GM12864 (cell line): ENCODE results near the gene AFDN.
A peak's percentile ranks its signal among the peaks of the same experiment; 100 is the strongest.

Source experiments
- DNase-seq: peaks from one replicate; pipeline ENCODE4 v3.0.0-alpha.2; 2011; ENCODE audit warnings: low read depth
- H3K4me3 ChIP-seq: 2 replicates; pipeline ENCODE4 v1.5.1; 2011; ENCODE audit warnings: mild to moderate bottlenecking, low read depth, low read length, control low read depth
- CTCF ChIP-seq: IDR thresholded peaks from 2 replicates; pipeline ENCODE4 v1.5.1; 2011; ENCODE audit warnings: low read depth, mild to moderate bottlenecking, moderate library complexity, low read length, control low read depth, inconsistent platforms; ENCODE audit errors: missing control alignments

AFDN gene

DNA sequence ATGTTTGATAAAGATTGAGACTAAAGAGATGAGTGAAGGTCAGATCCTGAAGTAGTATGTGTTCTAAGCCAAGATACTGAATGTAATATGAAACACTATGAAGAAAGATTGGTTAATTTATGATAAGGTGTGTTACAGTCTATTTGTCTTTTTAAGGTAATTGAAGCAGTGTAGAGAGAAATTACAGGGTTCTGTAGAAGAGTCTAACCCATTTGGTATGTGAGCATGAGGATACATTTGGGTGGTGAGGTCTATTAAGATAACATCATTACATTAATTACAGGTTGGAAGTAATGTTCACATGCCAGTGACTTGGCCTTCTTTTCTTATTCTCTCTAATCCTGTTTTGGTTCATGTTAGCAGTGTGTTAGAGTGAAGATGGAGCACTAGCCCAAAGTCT, 61.4 kb downstream of the AFDN start:
- DNase-seq, result no peak
- no peak overlapping the region for H3K4me3 ChIP-seq
- no peak for TF ChIP-seq CTCF

DNA sequence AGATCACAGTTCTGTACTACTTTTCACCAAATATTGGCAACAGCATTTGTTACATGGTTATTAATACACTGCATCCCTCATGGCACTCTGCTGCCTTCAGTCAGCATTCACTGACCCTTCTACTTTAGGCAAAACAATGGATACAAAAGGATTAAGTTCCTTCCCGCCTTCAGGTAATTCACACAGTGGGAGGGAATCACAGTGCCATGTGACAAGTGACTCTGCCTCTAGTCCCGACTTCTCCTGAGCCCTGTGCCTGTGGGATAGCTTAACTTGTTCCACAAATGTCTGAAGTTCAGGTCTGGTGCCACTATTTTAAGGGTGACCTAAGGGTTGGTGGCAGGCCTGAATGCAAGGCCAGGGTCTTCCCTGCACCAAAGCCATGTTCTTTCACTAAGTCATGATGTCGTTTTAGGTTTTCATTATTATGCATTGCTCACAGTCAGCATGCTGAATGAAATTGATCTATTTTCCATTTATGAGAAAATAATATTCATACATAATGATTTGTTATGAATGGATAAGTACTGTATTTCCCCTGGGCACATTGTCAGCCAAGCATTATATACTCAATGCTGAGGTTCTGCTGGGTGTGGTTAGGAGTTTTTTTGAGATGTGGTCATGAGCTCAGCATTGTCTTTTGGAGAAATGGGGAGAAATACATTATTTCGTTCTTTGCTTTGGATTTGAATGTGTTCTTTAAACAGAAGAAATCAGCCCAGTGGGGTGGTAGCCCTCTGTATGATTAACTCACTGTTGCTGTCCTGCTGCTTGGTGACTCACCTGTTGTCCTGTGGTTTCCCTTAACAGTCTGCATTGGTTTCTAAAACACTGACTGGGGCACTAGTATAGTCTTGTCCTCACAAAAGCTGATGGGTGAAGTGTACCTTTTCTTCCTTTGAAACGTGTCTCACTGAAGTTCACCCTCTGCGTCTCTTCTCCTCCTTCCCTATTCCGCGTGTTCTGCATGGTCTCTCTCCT, 66.4 kb downstream of the AFDN start:
- no peak for DNase-seq
- TF ChIP-seq CTCF, result no peak
- H3K4me3 ChIP-seq, result no peak overlapping the region

- TF ChIP-seq CTCF, result no peak
- DNase-seq, result no peak
- no peak overlapping the region for H3K4me3 ChIP-seq
Observed at GRCh38 chr6:167894965-167895364, 68.3 kb downstream of the AFDN start.

- no peak overlapping the region for H3K4me3 ChIP-seq
Observed at GRCh38 chr6:167896648-167897047, 69.9 kb downstream of the AFDN start.

DNA sequence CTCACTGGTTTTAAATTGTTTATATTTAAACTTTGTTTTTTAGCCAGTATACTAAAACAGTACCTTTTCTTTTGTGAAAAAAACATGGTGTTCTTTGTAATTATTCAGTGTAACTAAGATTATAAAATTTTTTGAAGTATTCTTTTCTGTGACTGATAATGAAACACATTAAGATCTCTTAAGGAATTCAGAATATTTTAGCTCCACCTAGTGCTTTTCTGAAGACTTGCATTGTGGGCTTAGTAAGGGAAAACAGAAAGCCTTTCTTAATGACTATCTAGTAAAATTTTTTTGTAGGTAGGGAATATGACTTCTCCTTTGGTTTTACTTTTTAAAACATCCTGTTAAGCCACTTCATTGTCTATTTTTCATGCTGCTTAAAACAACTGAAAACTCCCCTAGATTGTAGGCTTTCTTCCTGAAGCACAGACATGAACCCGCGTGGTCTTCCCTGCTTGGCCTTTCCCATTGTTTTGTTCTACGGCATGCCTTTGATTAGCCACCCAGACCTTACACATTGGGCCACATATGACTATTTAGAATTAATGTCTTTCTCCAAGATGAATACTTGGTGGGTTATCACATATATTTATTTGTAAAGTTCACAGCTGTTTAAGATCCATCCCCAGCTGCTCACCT, 72.1 kb downstream of the AFDN start:
- no peak overlapping the region for H3K4me3 ChIP-seq
- peak; percentile 50 for TF ChIP-seq CTCF
- DNase-seq, result no peak

More at GRCh38 chr6:167896648-167897047, 69.9 kb downstream of the AFDN start:
- DNase-seq, result no peak
- no peak for TF ChIP-seq CTCF

DNA sequence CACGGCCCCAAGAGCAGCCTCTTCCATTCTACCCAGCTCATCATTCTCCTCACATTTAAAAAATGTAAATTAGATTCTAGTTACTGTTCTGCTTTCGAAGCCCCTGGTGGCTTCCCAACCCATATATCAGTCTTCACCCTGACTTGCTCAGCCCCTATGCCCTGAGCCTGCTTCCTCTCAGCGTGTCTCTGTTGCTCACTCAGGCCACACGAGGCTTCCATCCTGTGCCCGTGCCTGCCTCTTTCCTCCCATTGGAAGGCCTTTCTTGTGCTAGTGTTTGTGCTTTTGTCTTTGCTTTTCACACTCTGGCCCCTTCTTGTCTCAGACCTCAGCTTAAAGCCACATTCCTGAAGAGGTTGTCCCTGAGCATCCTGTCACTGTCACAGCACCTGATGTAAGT, 78.1 kb downstream of the AFDN start:
- no peak for TF ChIP-seq CTCF
- H3K4me3 ChIP-seq, result no peak overlapping the region
- DNase-seq, result no peak
